WERI-Rb-1 (cell line): ENCODE measurements around the gene OR4D6.
A peak's percentile ranks its signal among the peaks of the same experiment; 100 is the strongest.

Experiments
- DNase-seq: peaks from one replicate; pipeline ENCODE4 v3.0.0-alpha.2; 2020
- H3K27ac ChIP-seq: fragments of 250-450 bp; sonication (Bioruptor Pico); 2 replicates; pipeline ENCODE4 v1.5.1; 2020; ENCODE audit warnings: mild to moderate bottlenecking, moderate library complexity
- H3K27me3 ChIP-seq: fragments of 250-450 bp; sonication (Bioruptor Pico); 2 replicates; pipeline ENCODE4 v1.5.1; 2021; ENCODE audit warnings: mild to moderate bottlenecking, low read depth, moderate library complexity; ENCODE audit not compliant: insufficient read depth, severe bottlenecking
- H3K36me3 ChIP-seq: fragments of 250-450 bp; sonication (Bioruptor Pico); 2 replicates; pipeline ENCODE4 v1.5.1; 2020; ENCODE audit warnings: mild to moderate bottlenecking, moderate library complexity
- H3K4me3 ChIP-seq: 2 replicates; pipeline ENCODE4 v1.5.1; 2011; ENCODE audit warnings: low read depth, mild to moderate bottlenecking, control low read depth, low read length
- H3K9me3 ChIP-seq: fragments of 250-450 bp; sonication (Bioruptor Pico); 2 replicates; pipeline ENCODE4 v1.5.1; 2021; ENCODE audit warnings: mild to moderate bottlenecking, moderate library complexity; ENCODE audit not compliant: severe bottlenecking
- CTCF ChIP-seq: IDR thresholded peaks from 2 replicates; pipeline ENCODE4 v1.5.1; 2011; ENCODE audit warnings: low read depth, mild to moderate bottlenecking, control low read depth, inconsistent platforms, low read length

Gene OR4D6

GRCh38 chr11:59423835-59424234 lies 32.9 kb upstream of the OR4D6 start:
- DNase-seq: no peak
- Histone ChIP-seq H3K9me3 (no peaks in the 10 kb centered on the region), H3K27ac (no peak overlapping the region), H3K36me3 (no peaks in the 10 kb centered on the region), H3K27me3 (peaks cover 2% of the 10 kb centered on the region), H3K4me3 (no peak overlapping the region)
- TF ChIP-seq CTCF: no peak

GRCh38 chr11:59425131-59425530 lies 31.6 kb upstream of the OR4D6 start:
- Histone ChIP-seq H3K36me3 (no peaks in the 10 kb centered on the region), H3K27ac (no peak overlapping the region), H3K4me3 (no peak overlapping the region), H3K9me3 (no peaks in the 10 kb centered on the region), H3K27me3 (peaks cover 2% of the 10 kb centered on the region)
- TF ChIP-seq CTCF: no peak
- no peak for DNase-seq

GRCh38 chr11:59426361-59427067 lies 30.2 kb upstream of the OR4D6 start, which contains the start of gene OR5A2:
Gene OR5A2 (minus strand): TSS chr11:59426413. CDS start chr11:59422953, 3,460 bp downstream.
- H3K4me3 ChIP-seq: no peak within 1 kb of the TSS
- DNase-seq: no peak
- H3K9me3 ChIP-seq: no peaks in the 10 kb centered on the region
- TF ChIP-seq CTCF: no peak
- H3K27me3 ChIP-seq: peaks cover 2% of the 10 kb centered on the region
- no peak within 1 kb of the TSS for H3K27ac ChIP-seq
- no peaks in the 10 kb centered on the region for H3K36me3 ChIP-seq

GRCh38 chr11:59427068-59427382 lies 29.7 kb upstream of the OR4D6 start:
- H3K9me3 ChIP-seq: no peaks in the 10 kb centered on the region
- no peak overlapping the region for H3K4me3 ChIP-seq
- no peaks in the 10 kb centered on the region for H3K36me3 ChIP-seq
- no peak for TF ChIP-seq CTCF
- H3K27ac ChIP-seq: no peak overlapping the region
- DNase-seq: no peak
- H3K27me3 ChIP-seq: peaks cover 2% of the 10 kb centered on the region

GRCh38 chr11:59429924-59430516 lies 26.7 kb upstream of the OR4D6 start:
- Histone ChIP-seq H3K27me3 (no peaks in the 10 kb centered on the region), H3K27ac (no peak overlapping the region), H3K9me3 (no peaks in the 10 kb centered on the region), H3K36me3 (no peaks in the 10 kb centered on the region), H3K4me3 (no peak overlapping the region)
- peak; percentile 58 for TF ChIP-seq CTCF
- peak; percentile 31 for DNase-seq
